BLaER1 (cell line): Measurements from ENCODE around the gene CASP5.
A peak's percentile ranks its signal among the peaks of the same experiment; 100 is the strongest.
"Not testable (repeated sequence)": the region's sequence is repeated elsewhere in the genome, so short reads cannot be mapped to it uniquely, and the experiment has no call there.

Experiments
- H3K27ac ChIP-seq: shearing (Covaris generic); formaldehyde crosslinking; 2 replicates; pipeline ENCODE4 v1.8.1; 2022
- H3K27me3 ChIP-seq: shearing (Covaris generic); formaldehyde crosslinking; 2 replicates; pipeline ENCODE4 v1.8.1; 2022
- H3K36me3 ChIP-seq: shearing (Covaris generic); formaldehyde crosslinking; 2 replicates; pipeline ENCODE4 v1.8.1; 2022
- H3K4me1 ChIP-seq: shearing (Covaris generic); formaldehyde crosslinking; 2 replicates; pipeline ENCODE4 v1.8.1; 2022
- H3K4me2 ChIP-seq: shearing (Covaris generic); formaldehyde crosslinking; 2 replicates; pipeline ENCODE4 v1.8.1; 2022
- H3K4me3 ChIP-seq: shearing (Covaris generic); formaldehyde crosslinking; 2 replicates; pipeline ENCODE4 v1.8.1; 2022
- H3K9ac ChIP-seq: shearing (Covaris generic); formaldehyde crosslinking; 2 replicates; pipeline ENCODE4 v1.8.1; 2022
- H3K9me3 ChIP-seq: shearing (Covaris generic); formaldehyde crosslinking; 2 replicates; pipeline ENCODE4 v1.8.1; 2022
- H4K20me1 ChIP-seq: shearing (Covaris generic); formaldehyde crosslinking; 2 replicates; pipeline ENCODE4 v1.8.1; 2022
- Cebpa-rat ChIP-seq: shearing (Covaris generic); IDR thresholded peaks from 2 replicates; pipeline ENCODE4 v1.8.1; 2022

Gene CASP5

GRCh38 chr11:105023003-105023402 is at the start of gene CASP5:
CASP5 (minus strand) TSS chr11:105023168; CDS start chr11:105023136, 32 bp downstream.
- Histone ChIP-seq H4K20me1 (no peaks in the 10 kb centered on the region), H3K27me3 (no peaks in the 10 kb centered on the region), H3K27ac (no peak within 1 kb of the TSS), H3K4me3 (no peak within 1 kb of the TSS), H3K4me1 (peaks cover 11% of the 10 kb centered on the region), H3K9ac (no peak within 1 kb of the TSS), H3K36me3 (no peaks in the 10 kb centered on the region), H3K9me3 (no peaks in the 10 kb centered on the region), H3K4me2 (peak within 1 kb of the TSS; percentile 34)
- no peak for TF ChIP-seq Cebpa-rat

DNA sequence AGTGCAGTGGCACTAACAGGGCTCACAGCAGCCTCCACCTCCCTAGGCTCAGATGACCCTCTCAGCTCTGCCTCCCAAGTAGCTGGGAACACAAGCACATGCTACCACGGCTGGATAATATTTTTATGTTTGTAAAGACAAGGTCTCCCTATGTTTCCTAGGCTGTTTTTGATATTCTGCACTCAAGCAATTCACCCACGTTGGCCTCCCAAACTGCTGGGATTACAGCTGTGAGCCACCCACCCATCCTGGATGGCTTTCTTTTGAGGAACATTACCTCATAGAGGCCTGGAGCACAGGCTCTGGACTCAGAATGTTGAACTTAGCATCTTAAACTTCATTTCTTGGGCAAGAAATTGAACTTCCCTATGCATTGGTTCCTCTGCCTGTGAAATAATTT is 49.1 kb upstream of the CASP5 start:
- H3K36me3 ChIP-seq, H3K4me2 ChIP-seq, H3K4me3 ChIP-seq, H4K20me1 ChIP-seq, H3K9me3 ChIP-seq, H3K9ac ChIP-seq, H3K27me3 ChIP-seq, H3K4me1 ChIP-seq, H3K27ac ChIP-seq: not testable (repeated sequence)

DNA sequence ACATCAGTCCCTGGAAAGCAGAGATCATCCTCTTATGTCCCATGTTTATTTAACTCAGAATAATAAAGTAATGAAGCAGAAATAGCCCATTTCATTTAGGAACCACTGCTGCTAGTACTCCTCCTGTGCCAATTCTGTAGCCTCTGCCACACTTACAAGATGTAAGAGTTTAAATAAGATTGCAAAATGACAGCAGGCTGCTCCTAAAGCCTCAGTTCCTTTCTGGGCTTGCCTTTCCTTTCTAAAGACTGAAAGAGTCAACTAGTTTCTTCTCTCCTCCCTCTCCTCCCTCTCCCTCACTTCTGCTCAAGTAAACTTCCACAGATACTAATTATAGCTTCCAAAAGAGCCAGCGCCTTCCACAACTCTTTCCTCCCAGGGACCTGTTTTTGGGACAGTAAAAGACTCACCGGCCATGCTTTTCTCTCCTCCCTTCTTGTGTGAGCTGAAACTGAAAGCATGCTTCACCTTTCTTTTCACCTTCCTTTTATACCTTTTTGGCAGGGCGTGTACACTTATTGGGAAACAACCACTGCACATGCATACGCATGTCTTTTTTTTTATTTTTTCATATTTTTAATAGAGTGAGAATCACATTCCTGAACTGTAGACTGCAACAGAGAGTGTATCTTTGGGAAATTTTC is 48.2 kb upstream of the CASP5 start:
- Histone ChIP-seq H3K4me3 (no peak overlapping the region), H3K36me3 (no peaks in the 10 kb centered on the region), H3K9me3 (no peaks in the 10 kb centered on the region), H3K27ac (no peak overlapping the region), H3K4me1 (no peaks in the 10 kb centered on the region), H3K27me3 (no peaks in the 10 kb centered on the region), H4K20me1 (no peaks in the 10 kb centered on the region), H3K4me2 (no peak overlapping the region), H3K9ac (no peak overlapping the region)
- no peak for TF ChIP-seq Cebpa-rat

GRCh38 chr11:105070306-105070705 is 47.3 kb upstream of the CASP5 start:
- Histone ChIP-seq H3K27ac (no peak overlapping the region), H3K4me3 (no peak overlapping the region), H3K4me1 (no peaks in the 10 kb centered on the region), H3K36me3 (no peaks in the 10 kb centered on the region), H3K27me3 (no peaks in the 10 kb centered on the region), H3K9ac (no peak overlapping the region), H4K20me1 (no peaks in the 10 kb centered on the region), H3K4me2 (no peak overlapping the region), H3K9me3 (no peaks in the 10 kb centered on the region)
- no peak for TF ChIP-seq Cebpa-rat

DNA sequence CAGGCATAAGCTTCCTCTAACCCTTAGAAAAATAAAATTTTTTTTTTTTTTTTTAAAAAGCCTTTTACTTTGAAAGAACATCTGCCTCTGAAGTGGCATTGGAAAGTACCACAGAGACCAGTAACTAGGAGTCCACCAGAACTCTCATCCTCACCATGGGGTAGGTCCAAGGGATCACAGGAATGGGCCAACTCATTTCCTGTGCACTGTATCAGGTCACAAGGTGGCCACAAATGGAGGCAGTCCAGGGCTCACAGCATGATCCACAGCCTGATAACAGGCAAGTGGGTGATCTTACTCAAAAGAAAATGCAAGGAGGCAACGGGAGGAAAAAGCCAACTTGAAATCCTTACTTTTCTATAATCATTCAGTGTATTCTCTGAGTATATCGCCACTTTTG is 46.8 kb upstream of the CASP5 start:
- not testable (repeated sequence) for H3K27ac ChIP-seq

GRCh38 chr11:105063245-105063941 is 40.4 kb upstream of the CASP5 start:
- not testable (repeated sequence) for H3K9ac ChIP-seq, H3K4me1 ChIP-seq, H3K4me2 ChIP-seq, H3K4me3 ChIP-seq, H3K27me3 ChIP-seq, H3K36me3 ChIP-seq, H4K20me1 ChIP-seq, H3K9me3 ChIP-seq, H3K27ac ChIP-seq

More for the DNA sequence above, 46.8 kb upstream of the CASP5 start:
- not testable (repeated sequence) for H4K20me1 ChIP-seq, H3K27me3 ChIP-seq, H3K4me2 ChIP-seq, H3K9me3 ChIP-seq, H3K4me1 ChIP-seq, H3K9ac ChIP-seq, H3K4me3 ChIP-seq, H3K36me3 ChIP-seq

DNA sequence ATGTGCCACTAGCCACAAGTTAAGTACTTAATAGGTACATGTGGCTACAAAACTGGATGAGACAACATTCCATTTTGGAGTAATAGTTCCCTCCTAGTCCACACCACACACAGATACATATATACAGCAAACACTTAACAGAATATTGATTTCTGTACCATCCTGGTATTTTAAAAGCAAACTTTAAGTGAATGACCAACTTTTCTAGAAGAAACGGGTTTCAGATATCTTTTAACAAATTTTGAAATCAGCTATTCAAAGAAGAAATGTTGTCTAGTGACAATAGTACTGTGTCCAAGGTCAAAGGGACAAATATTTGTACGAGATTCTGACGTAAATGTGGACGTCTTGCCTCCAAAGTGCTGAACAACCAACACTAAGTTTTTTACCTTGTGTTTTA is 34.5 kb upstream of the CASP5 start:
- Histone ChIP-seq H3K9me3 (no peaks in the 10 kb centered on the region), H3K4me3 (no peak overlapping the region), H3K27ac (no peak overlapping the region), H3K4me2 (no peak overlapping the region), H3K9ac (no peak overlapping the region), H3K36me3 (no peaks in the 10 kb centered on the region), H3K27me3 (no peaks in the 10 kb centered on the region), H4K20me1 (no peaks in the 10 kb centered on the region), H3K4me1 (no peaks in the 10 kb centered on the region)
- no peak for TF ChIP-seq Cebpa-rat

GRCh38 chr11:105056446-105056845 is 33.5 kb upstream of the CASP5 start:
- Histone ChIP-seq H3K9ac (no peak overlapping the region), H3K27me3 (no peaks in the 10 kb centered on the region), H3K36me3 (no peaks in the 10 kb centered on the region), H3K4me2 (no peak overlapping the region), H3K4me1 (no peaks in the 10 kb centered on the region), H4K20me1 (no peaks in the 10 kb centered on the region), H3K4me3 (no peak overlapping the region), H3K9me3 (no peaks in the 10 kb centered on the region), H3K27ac (no peak overlapping the region)
- no peak for TF ChIP-seq Cebpa-rat

- Histone ChIP-seq H4K20me1 (no peaks in the 10 kb centered on the region), H3K4me1 (no peaks in the 10 kb centered on the region)
- no peak for TF ChIP-seq Cebpa-rat
These were observed 31.9 kb upstream of the CASP5 start for GRCh38 chr11:105054723-105055493.

GRCh38 chr11:105052487-105052886 is 29.5 kb upstream of the CASP5 start:
- no peaks in the 10 kb centered on the region for H3K4me1 ChIP-seq
- no peak for TF ChIP-seq Cebpa-rat
- no peak overlapping the region for H3K27ac ChIP-seq
- no peak overlapping the region for H3K4me2 ChIP-seq
- no peaks in the 10 kb centered on the region for H3K27me3 ChIP-seq
- no peak overlapping the region for H3K9ac ChIP-seq
- H3K4me3 ChIP-seq: no peak overlapping the region
- H3K9me3 ChIP-seq: no peaks in the 10 kb centered on the region
- no peaks in the 10 kb centered on the region for H4K20me1 ChIP-seq
- H3K36me3 ChIP-seq: no peaks in the 10 kb centered on the region

More at GRCh38 chr11:105054723-105055493, 31.9 kb upstream of the CASP5 start:
- no peaks in the 10 kb centered on the region for H3K36me3 ChIP-seq
- H3K27ac ChIP-seq: no peak overlapping the region
- no peak overlapping the region for H3K4me3 ChIP-seq
- no peaks in the 10 kb centered on the region for H3K27me3 ChIP-seq
- H3K4me2 ChIP-seq: no peak overlapping the region
- no peak overlapping the region for H3K9ac ChIP-seq
- H3K9me3 ChIP-seq: no peaks in the 10 kb centered on the region
